Stimulated activated naive CD8-positive, alpha-beta T cell treated with anti-CD3 and anti-CD28 coated beads, Interleukin-15, Interleukin-2, amounts not matched to agents 100 ng/mL and 50 ng/mL, for 24 hours (primary cell): ENCODE data around the gene ADAMTS12.

Source experiments
- H3K27ac Mint-ChIP-seq: one replicate; pipeline ENCODE4 v1.8.0; 2021; ENCODE audit warnings: mild to moderate bottlenecking, mixed read lengths
- H3K27me3 Mint-ChIP-seq: one replicate; pipeline ENCODE4 v1.8.0; 2021; ENCODE audit warnings: mixed read lengths
- H3K36me3 Mint-ChIP-seq: one replicate; pipeline ENCODE4 v1.8.0; 2021; ENCODE audit warnings: low read depth, mixed read lengths
- H3K4me1 Mint-ChIP-seq: one replicate; pipeline ENCODE4 v1.8.0; 2021; ENCODE audit warnings: low read depth, mixed read lengths
- H3K4me3 Mint-ChIP-seq: one replicate; pipeline ENCODE4 v1.8.0; 2021; ENCODE audit warnings: mild to moderate bottlenecking, mixed read lengths
- H3K9me3 Mint-ChIP-seq: one replicate; pipeline ENCODE4 v1.8.0; 2021; ENCODE audit warnings: mixed read lengths

The ADAMTS12 gene

GRCh38 chr5:33594006-33594405 is 297.8 kb downstream of the ADAMTS12 start:
- Mint-ChIP-seq H3K4me3 (no peak overlapping the region), H3K9me3 (no peaks in the 10 kb centered on the region), H3K4me1 (no peaks in the 10 kb centered on the region), H3K36me3 (no peaks in the 10 kb centered on the region), H3K27me3 (peaks cover 3% of the 10 kb centered on the region), H3K27ac (no peak overlapping the region)

- Mint-ChIP-seq H3K27ac (no peak overlapping the region), H3K27me3 (peaks cover 3% of the 10 kb centered on the region), H3K4me1 (no peaks in the 10 kb centered on the region), H3K9me3 (no peaks in the 10 kb centered on the region), H3K4me3 (no peak overlapping the region), H3K36me3 (no peaks in the 10 kb centered on the region)
These were observed 299.5 kb downstream of the ADAMTS12 start for GRCh38 chr5:33592245-33592644.

DNA sequence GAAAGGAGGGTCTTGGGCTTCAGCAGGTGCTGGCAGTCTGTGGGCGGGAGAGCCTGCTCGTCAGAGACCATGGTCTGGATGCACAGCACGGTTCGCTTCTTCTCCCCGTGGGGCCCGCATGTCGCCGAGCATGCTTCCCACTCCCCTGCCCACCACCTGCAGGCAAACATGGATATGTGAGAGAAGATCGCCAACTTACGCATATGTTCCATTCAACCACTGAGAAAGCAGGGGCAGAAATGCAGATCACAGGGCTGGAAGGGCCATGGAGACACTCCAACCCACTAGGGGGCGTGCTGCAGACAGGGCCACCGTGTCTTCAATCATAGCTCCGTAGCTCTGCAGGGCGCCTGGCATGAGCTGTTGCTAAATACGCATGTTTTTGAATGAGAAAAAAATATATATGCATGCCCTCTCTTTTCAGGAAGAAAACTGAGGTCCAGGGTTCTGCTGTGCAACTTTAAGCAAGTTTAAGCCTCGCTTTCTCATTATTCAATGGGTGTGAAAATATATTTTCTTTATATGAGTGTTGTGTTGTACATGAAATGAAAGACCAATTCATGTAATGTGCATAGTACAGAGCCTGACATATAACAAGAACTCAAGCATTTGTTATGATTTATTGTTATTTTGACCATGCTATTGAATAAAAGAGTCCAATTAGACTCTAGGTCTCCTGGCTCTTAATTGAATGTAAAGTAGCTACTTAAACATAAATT is 303.0 kb downstream of the ADAMTS12 start:
- Mint-ChIP-seq H3K9me3 (no peaks in the 10 kb centered on the region), H3K27me3 (no peaks in the 10 kb centered on the region), H3K4me3 (no peak overlapping the region), H3K4me1 (no peaks in the 10 kb centered on the region), H3K36me3 (no peaks in the 10 kb centered on the region), H3K27ac (no peak overlapping the region)

DNA sequence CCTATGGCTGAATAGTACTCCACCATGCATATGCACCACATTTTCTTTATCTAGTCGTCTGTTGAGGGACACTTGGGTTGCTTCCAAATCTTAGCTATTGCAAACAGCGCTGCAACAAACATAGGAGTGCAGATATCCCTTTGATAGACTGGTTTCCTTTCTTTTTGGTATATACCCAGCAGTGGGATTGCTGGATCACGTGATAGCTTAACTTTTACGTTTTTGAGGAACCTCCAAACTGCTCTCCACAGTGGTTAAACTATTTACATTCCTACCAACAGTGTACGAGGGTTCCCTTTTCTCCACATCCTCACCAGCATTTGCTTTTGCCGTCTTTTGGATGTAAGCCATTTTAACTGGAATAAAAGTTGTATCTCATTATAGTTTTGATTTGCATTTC is 308.5 kb downstream of the ADAMTS12 start:
- peaks cover 3% of the 10 kb centered on the region for H3K27me3 Mint-ChIP-seq
- no peak overlapping the region for H3K4me3 Mint-ChIP-seq
- no peak overlapping the region for H3K27ac Mint-ChIP-seq
- no peaks in the 10 kb centered on the region for H3K4me1 Mint-ChIP-seq
- no peaks in the 10 kb centered on the region for H3K36me3 Mint-ChIP-seq
- H3K9me3 Mint-ChIP-seq, result peaks cover 6% of the 10 kb centered on the region

GRCh38 chr5:33582417-33582816 is 309.4 kb downstream of the ADAMTS12 start:
- Mint-ChIP-seq H3K4me3 (no peak overlapping the region), H3K4me1 (no peaks in the 10 kb centered on the region), H3K36me3 (no peaks in the 10 kb centered on the region), H3K27me3 (peaks cover 3% of the 10 kb centered on the region), H3K27ac (no peak overlapping the region), H3K9me3 (peaks cover 6% of the 10 kb centered on the region)

GRCh38 chr5:33579789-33580188 is 312.0 kb downstream of the ADAMTS12 start:
- Mint-ChIP-seq H3K36me3 (no peaks in the 10 kb centered on the region), H3K4me3 (no peak overlapping the region), H3K27ac (no peak overlapping the region), H3K4me1 (no peaks in the 10 kb centered on the region), H3K27me3 (peaks cover 3% of the 10 kb centered on the region), H3K9me3 (peaks cover 6% of the 10 kb centered on the region)

DNA sequence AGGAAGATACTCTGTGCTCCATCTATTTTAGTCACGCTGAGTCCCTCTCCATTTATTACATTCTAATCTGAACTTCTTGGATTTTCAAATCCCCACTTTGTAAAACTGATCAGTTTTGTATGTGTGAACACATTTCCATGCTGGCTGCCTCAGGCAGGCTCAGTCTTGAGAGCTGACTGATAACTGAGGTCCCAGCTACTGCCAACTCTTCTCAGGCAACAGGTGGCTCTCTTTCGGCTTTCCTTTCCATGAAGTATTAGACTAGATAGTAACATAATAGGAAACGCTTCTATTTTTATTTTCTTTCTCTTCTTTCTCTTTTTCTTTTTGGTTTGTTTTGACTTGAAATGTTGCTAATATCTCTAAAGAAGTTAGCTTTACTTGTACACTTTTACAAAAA is 312.6 kb downstream of the ADAMTS12 start:
- peaks cover 6% of the 10 kb centered on the region for H3K9me3 Mint-ChIP-seq
- no peaks in the 10 kb centered on the region for H3K4me1 Mint-ChIP-seq
- H3K36me3 Mint-ChIP-seq, result no peaks in the 10 kb centered on the region
- H3K27me3 Mint-ChIP-seq, result peaks cover 3% of the 10 kb centered on the region
- no peak overlapping the region for H3K4me3 Mint-ChIP-seq
- no peak overlapping the region for H3K27ac Mint-ChIP-seq

DNA sequence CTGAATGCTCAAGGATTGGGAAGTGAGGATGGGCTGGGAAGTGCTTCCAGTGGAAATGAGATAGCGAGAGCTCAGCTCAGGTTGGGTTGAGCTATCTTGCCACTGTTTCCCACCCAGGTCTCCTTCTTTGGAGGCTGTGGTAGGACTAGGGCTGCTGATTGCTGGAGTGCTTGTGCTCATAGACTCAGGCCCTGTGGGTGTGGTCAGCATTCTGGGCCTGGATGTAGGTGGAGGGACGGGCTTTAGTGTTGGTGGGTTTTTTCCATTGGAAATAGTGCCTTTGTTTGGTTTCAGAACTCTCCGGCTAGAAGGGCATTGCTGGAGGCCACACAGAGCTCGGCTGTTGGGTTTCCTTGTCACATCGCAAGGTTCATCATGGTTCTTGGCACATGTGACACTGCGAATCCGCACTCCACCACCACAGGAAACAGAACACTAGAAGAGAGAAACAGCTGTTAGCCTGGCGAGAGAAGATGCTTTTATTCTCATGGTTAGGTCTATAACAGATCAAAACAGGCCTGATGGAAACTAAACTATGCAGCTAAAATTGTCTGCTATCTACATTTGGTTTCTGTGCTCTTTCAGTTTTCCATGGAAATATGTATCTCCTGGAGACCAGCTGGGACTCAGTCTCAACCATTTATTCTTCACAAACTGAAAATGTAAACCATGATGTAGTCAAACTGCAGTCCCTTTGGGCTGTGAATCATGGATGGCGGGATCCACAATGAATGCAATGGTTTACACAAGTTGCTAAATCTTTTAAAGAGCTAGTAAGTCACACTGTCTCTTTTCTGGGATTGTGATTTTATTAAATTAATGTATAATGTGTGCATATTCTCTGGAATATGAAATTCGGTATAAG is 314.8 kb downstream of the ADAMTS12 start:
- Mint-ChIP-seq H3K36me3 (no peaks in the 10 kb centered on the region), H3K27ac (no peak overlapping the region), H3K4me1 (no peaks in the 10 kb centered on the region), H3K4me3 (no peak overlapping the region), H3K9me3 (peaks cover 6% of the 10 kb centered on the region), H3K27me3 (no peaks in the 10 kb centered on the region)

DNA sequence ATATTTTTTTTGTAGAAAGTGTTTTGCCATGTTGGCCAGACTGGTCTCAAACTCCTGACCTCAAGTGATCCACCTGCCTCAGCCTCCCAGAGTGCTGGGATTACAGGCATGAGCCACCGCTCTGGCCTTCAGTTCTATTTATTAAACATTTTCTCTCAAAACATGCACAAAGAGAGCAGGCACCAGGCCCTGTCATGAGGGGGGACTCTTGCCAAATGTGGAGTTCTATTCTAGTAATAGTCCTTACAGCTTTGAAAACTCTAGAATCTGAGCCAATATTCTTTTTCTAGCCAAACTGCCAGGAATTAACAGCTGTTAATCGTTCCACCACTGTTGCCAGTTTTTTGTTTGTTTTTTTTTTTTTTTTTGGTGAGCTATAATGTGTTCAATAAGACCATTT is 326.5 kb downstream of the ADAMTS12 start:
- no peak overlapping the region for H3K4me3 Mint-ChIP-seq
- peaks cover 6% of the 10 kb centered on the region for H3K27me3 Mint-ChIP-seq
- H3K27ac Mint-ChIP-seq, result no peak overlapping the region
- no peaks in the 10 kb centered on the region for H3K4me1 Mint-ChIP-seq
- H3K36me3 Mint-ChIP-seq, result no peaks in the 10 kb centered on the region
- peaks cover 6% of the 10 kb centered on the region for H3K9me3 Mint-ChIP-seq

DNA sequence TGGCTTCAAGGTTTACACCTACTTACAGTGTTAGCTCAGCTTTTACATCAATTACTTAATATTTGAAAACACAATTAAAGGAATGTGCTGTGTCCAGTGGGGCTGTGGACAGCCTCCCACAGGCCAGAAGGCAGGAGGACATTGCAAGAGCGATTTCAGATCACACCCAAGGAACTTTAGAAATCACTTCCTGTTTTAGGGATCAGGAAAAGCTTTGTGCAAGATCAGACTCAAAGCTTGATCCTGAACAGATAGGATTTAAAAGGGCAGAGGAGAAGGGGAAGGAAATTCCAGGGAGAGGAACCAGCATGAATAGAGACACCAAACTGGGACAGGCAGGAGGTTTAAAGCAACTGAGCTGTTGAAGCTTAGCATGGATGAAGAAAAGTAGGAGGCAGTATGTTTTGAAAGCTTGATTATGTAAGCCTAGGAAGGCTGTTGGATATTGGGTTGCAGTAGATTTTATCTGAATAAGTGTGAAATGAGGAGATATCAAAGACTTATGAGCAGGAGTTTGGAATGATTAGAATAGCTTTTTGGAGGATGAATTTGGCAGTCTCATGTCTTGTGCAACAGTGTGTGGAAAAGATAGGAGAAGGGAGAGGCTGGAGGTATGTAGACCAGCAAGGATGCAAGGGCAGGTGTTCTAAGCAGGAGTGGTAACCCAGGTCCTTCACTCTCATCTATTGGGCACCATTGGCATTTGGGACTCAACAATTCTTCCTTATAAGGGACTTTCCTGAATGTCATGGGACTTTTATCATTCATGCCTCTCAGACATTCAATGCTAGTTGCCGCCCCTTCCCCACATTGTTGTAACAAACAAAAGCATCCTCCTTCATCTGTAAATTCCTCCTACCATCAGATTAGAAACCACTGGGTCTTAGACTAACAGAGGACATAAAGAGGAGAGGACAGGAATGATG is 327.5 kb downstream of the ADAMTS12 start:
- no peak overlapping the region for H3K4me3 Mint-ChIP-seq
- H3K27me3 Mint-ChIP-seq, result peaks cover 6% of the 10 kb centered on the region
- no peaks in the 10 kb centered on the region for H3K36me3 Mint-ChIP-seq
- no peak overlapping the region for H3K27ac Mint-ChIP-seq
- H3K9me3 Mint-ChIP-seq, result no peaks in the 10 kb centered on the region
- no peaks in the 10 kb centered on the region for H3K4me1 Mint-ChIP-seq

DNA sequence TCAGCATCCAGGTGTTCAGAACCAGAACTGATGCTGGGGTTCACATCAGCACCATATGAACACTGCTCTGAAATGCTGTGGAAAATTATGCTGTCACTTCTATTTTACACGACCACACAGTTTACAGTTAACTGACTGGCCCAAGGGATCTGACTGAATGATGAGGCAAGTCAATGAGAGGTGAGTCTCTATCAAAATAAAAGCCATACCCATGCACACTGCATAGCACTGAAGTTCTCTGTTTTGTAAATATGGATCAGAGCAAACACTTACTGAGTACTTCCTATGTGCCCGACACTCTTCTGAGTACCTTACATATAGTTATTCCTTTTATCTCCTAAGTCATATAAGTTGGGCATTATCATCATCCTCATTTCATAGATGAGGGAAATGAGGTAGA is 328.3 kb downstream of the ADAMTS12 start:
- Mint-ChIP-seq H3K27ac (no peak overlapping the region), H3K36me3 (no peaks in the 10 kb centered on the region), H3K27me3 (peaks cover 6% of the 10 kb centered on the region), H3K9me3 (no peaks in the 10 kb centered on the region), H3K4me1 (no peaks in the 10 kb centered on the region), H3K4me3 (no peak overlapping the region)

DNA sequence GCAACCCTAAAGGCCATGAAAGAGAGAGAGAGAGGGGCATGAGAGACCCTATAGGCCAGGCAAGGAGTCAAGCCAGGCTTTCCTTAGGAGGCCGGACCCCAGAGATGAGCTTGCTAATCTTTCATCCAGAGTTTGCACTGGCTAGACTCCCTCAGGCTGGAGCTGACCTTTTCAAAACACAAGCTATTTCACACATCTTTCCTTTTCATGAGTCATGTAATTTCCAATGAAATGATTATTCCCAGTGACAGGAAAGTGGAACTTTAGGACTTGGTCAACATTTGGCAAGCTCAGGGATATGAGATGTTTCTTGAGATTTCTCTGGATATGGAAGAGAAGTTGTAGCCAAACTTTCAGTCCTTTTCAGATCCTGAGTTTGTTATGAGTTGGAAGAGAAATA is 333.3 kb downstream of the ADAMTS12 start:
- Mint-ChIP-seq H3K4me3 (no peak overlapping the region), H3K36me3 (no peaks in the 10 kb centered on the region), H3K9me3 (no peaks in the 10 kb centered on the region), H3K4me1 (no peaks in the 10 kb centered on the region), H3K27me3 (no peaks in the 10 kb centered on the region), H3K27ac (no peak overlapping the region)

- no peaks in the 10 kb centered on the region for H3K36me3 Mint-ChIP-seq
- H3K4me3 Mint-ChIP-seq, result no peak overlapping the region
- no peaks in the 10 kb centered on the region for H3K4me1 Mint-ChIP-seq
- no peaks in the 10 kb centered on the region for H3K27me3 Mint-ChIP-seq
- no peak overlapping the region for H3K27ac Mint-ChIP-seq
- no peaks in the 10 kb centered on the region for H3K9me3 Mint-ChIP-seq
These were observed 334.2 kb downstream of the ADAMTS12 start for GRCh38 chr5:33557605-33558004.

GRCh38 chr5:33556330-33557328 is 335.2 kb downstream of the ADAMTS12 start:
- Mint-ChIP-seq H3K4me1 (no peaks in the 10 kb centered on the region), H3K9me3 (no peaks in the 10 kb centered on the region), H3K27ac (no peak overlapping the region), H3K36me3 (no peaks in the 10 kb centered on the region), H3K4me3 (no peak overlapping the region), H3K27me3 (no peaks in the 10 kb centered on the region)
